ENCODE measurements around the gene EVA1C.
A peak's percentile ranks its signal among the peaks of the same experiment; 100 is the strongest.
"Not testable (repeated sequence)": the region's sequence is repeated elsewhere in the genome, so short reads cannot be mapped to it uniquely, and the experiment has no call there.

EVA1C gene, protein sequence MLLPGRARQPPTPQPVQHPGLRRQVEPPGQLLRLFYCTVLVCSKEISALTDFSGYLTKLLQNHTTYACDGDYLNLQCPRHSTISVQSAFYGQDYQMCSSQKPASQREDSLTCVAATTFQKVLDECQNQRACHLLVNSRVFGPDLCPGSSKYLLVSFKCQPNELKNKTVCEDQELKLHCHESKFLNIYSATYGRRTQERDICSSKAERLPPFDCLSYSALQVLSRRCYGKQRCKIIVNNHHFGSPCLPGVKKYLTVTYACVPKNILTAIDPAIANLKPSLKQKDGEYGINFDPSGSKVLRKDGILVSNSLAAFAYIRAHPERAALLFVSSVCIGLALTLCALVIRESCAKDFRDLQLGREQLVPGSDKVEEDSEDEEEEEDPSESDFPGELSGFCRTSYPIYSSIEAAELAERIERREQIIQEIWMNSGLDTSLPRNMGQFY

GRCh38 chr21:32412162-32413014 is at the start of gene EVA1C:
Gene EVA1C, plus strand, starts transcription at chr21:32412706. Its CDS starts 148 bp downstream, at chr21:32412854.
- peak; percentile 68 for DNase-seq (ENCODE audit: low read depth)

GRCh38 chr21:32364387-32364786 is 48.1 kb upstream of the EVA1C start:
- no peak for DNase-seq (ENCODE audit: low read depth)

GRCh38 chr21:32364796-32365195 is 47.7 kb upstream of the EVA1C start:
- no peak for DNase-seq (ENCODE audit: low read depth)

- DNase-seq (ENCODE audit: low read depth), result no peak
Measured at GRCh38 chr21:32366191-32366590, 46.3 kb upstream of the EVA1C start.

DNA sequence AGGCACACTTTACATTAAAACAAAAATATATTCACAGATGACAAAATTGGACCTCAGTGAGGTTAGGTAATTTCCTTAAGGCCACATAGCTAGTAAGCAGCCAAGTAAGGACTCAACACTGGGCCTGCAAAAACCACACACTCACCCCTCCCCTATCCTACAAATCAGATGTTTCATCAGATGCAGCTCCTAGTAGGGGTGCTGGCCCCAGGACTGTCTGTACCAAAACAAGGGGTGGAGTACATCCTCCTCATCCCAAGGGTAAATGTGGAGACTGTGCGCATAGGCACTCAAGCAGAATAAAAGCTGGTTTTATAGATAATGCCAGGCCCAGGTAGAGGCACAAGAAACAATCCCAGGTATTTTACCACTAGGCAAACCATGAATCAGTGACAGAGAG is 45.3 kb upstream of the EVA1C start:
- no peak for DNase-seq (ENCODE audit: low read depth)

GRCh38 chr21:32368386-32368785 is 44.1 kb upstream of the EVA1C start:
- DNase-seq (ENCODE audit: low read depth), result no peak

- DNase-seq (ENCODE audit: low read depth), result not testable (repeated sequence)
Measured at GRCh38 chr21:32368961-32369360, 43.5 kb upstream of the EVA1C start.

DNA sequence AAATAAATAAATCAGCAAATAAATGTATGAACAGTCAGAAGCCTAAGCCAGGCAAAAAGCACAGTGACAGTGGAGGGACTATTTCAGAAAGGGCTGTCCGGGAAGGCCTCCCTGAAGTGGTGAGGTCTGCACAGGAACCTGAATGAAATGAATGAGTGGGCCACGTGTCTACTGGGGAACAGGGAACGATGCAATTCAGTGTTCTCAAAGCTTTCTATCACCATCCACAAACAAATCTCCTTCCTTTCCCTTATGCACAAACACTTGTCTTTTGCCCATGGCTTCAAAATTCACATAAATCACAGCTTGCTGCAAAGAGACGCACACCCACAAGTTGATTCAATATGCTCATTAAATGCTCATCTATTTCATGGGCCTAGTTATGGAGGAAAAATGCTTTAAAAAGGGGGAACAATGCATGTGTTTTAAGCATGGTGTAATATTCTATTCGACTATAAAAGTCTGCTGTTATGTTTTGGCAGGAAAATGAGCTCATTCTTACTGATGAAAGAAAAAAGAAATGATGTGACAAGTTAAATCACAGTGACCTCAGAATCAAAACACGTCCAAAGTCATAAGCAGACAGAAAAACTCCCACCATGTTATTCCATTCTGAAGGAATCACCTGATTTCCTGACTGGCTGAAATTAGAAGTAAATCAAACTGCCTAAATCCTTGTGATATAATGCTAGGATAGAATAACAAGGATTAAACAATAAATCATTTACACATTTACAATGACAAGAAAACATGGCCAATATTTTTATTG is 41.3 kb upstream of the EVA1C start:
- DNase-seq (ENCODE audit: low read depth), result no peak

- no peak for DNase-seq (ENCODE audit: low read depth)
Measured at GRCh38 chr21:32371913-32372314, 40.6 kb upstream of the EVA1C start.

- no peak for DNase-seq (ENCODE audit: low read depth)
Measured at GRCh38 chr21:32372755-32373154, 39.8 kb upstream of the EVA1C start.

DNA sequence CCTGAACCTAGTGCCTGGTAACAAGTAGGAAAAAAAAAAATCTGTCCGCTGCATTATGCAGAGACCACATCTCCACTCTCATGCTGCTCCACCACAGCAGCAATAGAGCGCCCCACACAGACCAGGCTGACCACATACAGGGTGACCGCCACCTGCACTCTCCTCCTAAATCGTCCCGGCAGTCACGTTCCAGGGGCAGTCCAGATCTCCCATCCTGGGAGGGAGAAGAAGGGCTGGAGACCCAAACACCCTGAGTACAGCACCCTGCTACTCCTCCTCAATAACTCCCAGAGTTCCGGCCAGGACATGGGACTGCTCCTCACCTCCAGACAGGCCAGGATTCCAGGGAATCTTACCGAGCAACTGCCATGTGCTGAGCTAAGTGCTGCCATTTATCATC is 35.0 kb upstream of the EVA1C start:
- DNase-seq (ENCODE audit: low read depth), result no peak

DNA sequence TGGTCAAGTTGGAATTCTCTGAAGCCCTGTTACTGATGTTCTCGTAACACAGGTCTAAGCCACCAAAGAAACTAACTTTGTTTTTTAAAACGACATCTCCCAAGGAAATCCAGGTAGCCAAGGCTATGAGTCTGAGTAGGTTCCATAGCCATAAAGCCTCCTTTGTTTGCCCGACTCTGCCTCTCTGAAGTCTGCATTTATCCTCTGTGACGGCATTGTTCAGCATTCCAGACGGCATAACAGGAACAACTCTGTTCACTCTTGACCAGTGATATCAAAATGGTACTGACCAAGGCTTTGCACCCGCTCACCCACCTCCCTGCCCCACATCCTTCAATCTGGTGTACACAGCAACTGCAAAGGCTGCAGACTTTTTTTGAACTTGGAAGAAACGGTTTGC is 34.5 kb upstream of the EVA1C start:
- no peak for DNase-seq (ENCODE audit: low read depth)

DNA sequence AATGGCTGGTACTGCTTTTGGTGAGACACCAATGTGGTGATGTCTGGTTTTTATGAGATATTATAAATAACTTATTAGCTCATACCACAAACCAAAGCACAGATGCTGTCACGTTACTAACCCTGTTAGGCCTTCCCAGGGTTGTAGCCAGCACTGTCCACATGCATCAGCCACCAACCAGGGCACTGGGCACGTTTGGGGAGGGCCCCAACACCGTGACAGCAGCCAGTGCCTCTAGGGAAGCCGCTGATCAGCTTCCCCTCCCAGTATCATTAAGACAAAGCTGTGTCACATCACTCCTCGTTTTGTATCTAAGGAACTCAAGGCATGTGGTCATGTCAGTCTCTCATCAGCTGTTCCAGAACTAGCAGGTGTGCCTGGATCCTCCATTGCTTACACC is 33.5 kb upstream of the EVA1C start:
- DNase-seq (ENCODE audit: low read depth), result no peak

DNA sequence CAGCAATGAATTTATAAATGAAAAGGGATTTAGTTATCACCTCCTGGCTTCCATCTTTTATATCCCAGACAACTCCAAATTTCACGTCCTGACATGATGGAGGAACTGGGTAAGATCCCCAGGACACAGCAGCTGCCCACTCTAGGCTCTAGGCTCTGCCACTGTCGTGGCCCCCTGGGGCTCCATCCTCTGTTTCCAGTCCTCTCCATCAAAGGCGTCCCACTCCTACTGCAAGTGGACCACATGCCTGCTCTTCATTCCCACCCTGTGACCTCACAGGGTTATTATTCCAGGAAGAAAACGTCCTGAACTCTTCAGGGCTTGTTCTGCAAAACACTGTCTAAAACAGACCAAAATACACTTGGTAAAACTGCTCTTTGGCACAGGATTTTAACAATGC is 31.6 kb upstream of the EVA1C start:
- DNase-seq (ENCODE audit: low read depth), result no peak

DNA sequence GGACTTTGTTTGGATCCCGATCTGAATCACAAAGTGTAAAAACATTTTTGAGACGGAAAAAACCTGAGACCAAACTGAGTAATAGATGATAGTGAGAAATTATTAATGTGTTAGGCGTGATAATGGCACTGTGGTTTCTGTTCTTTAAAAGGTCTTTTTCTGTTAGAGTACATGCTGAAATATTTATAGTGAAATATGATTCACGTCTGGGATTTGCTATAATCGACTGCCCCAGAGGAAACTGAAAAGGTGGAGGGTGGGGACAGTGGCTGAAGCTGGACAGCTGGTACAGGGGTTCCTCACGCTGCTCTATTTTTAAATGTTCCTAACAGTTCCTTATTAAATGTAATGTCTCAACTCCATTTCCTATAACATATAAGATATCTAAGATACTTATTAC is 30.9 kb upstream of the EVA1C start:
- no peak for DNase-seq (ENCODE audit: low read depth)

DNA sequence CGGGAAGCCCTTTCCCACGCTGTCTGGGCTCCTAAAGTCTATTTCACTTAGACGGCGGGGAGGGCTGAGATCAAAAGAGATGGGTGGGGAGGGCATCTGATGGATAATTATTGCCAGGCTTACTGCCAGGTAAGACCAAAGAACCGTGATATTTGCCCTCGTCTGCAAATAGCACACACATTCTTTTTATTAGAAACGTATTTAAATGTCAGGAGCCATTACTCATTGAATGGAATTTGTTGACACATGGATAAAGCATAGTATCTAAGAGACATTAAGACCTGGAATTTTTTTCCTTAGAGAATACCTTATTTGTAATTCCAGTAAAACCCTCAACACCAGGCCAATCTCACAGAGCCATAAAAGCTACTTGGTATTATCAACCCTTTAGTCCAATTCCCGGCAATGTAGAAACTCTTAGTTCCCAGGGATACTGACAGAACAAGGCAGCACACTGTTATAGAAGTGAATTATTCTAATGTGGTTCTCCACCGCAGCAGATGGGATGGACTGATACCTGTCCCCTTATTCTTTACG is 30.3 kb upstream of the EVA1C start:
- no peak for DNase-seq (ENCODE audit: low read depth)

- DNase-seq (ENCODE audit: low read depth), result no peak
Measured at GRCh38 chr21:32383812-32384211, 28.7 kb upstream of the EVA1C start.

DNA sequence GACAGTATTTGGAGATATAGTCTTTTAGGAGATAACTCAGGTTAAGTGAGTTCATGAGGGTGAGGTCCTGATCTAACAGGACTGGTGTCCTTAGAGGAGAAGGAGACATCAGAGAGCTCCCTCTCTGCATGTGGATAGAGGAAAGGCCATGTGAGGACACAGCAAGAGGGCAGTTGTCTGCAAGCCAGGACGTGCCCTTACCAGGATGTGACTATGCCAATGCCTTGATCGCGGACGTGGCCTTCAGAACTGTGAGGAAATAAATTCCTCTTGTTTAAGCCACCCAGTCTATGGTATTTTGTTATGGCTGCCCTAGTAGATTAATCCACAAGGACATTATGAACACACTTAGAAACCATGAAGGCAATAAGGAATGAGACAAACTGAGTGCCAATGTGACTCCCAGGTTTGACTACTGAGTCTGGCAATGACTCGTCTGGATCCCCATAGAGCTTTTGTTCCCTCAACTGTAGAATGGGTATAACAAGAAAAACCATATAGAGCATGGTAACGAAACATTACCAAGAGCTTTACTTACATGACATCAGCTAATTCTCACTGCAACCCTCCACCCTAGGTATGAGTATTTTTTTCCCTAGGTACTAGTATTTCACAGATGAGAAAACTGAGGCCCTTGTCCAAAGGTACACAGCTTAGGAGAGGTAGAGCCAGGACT is 26.2 kb upstream of the EVA1C start:
- DNase-seq (ENCODE audit: low read depth), result no peak

DNA sequence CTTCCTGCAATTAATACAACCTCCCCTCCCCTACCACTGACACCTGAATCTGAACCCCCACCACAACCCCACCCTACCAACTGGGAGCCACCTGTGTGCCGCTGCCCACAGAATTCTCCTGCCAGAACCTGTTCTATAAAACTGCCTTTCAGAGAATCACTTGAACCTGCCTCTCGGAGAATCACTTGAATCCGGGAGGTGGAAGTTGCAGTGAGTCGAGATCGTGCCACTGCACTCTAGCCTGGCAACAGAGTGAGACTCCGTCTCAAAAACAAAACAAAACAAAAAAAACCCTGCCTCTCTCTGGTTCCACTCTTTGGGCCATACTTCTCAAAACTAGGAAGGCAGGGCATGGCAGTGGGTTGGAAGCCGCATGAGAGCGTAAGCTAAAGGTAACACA is 25.4 kb upstream of the EVA1C start:
- DNase-seq (ENCODE audit: low read depth), result no peak

DNA sequence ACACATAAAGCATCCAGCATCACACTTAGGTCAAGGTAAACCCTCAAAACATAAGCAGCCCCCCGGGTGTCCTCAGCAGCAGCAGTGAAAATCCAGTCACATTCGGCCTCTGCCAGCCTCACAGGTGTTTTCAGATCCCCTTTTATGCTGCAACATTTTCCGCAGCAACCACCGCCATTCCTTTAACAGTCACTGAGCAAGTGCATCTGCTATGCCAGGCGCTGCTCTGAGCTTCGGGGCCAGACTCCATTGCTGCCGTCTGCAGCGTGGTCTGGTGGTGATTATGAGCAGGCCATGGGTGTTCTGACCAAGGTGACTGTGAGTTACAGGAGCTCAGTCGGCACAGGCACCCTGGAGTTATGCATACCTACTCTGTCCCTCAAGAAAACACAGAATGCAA is 24.2 kb upstream of the EVA1C start:
- no peak for DNase-seq (ENCODE audit: low read depth)

- DNase-seq (ENCODE audit: low read depth), result no peak
Measured at GRCh38 chr21:32389337-32390015, 23.0 kb upstream of the EVA1C start.

All from activated T-cell treated with anti-CD3 and anti-CD28 coated beads for 48 hours (primary cell).